Stimulated activated CD4-positive, alpha-beta T cell treated with anti-CD3 and anti-CD28 coated beads, TNF-alpha, amount 100 ng/mL, for 4 hours (primary cell): ENCODE results near the gene HDAC9.

Source experiments
- DNase-seq, 3 experiments: peaks; one replicate each; pipeline ENCODE4 v3.0.0-alpha.2; 2020; ENCODE audit warnings: low read depth in 3 of 3

Gene HDAC9

GRCh38 chr7:18780266-18780665 lies 284.7 kb downstream of the HDAC9 start:
- no peak for DNase-seq

- no peak for DNase-seq
Observed at GRCh38 chr7:18780938-18781337, 285.4 kb downstream of the HDAC9 start.

GRCh38 chr7:18786196-18786727 lies 290.7 kb downstream of the HDAC9 start:
- DNase-seq, result no peak

- DNase-seq, result no peak
Observed at GRCh38 chr7:18786796-18787195, 291.2 kb downstream of the HDAC9 start.

GRCh38 chr7:18788026-18788425 lies 292.5 kb downstream of the HDAC9 start:
- DNase-seq, result no peak

GRCh38 chr7:18792871-18793595 lies 297.5 kb downstream of the HDAC9 start:
- no peak for DNase-seq

- no peak for DNase-seq
Observed at GRCh38 chr7:18796216-18796615, 300.7 kb downstream of the HDAC9 start.

- no peak for DNase-seq
Observed at GRCh38 chr7:18798088-18798906, 302.7 kb downstream of the HDAC9 start.

- DNase-seq, result no peak
Observed at GRCh38 chr7:18799899-18800298, 304.4 kb downstream of the HDAC9 start.

GRCh38 chr7:18803923-18804322 lies 308.4 kb downstream of the HDAC9 start:
- DNase-seq, result no peak

- no peak for DNase-seq
Observed at GRCh38 chr7:18806177-18806576, 310.6 kb downstream of the HDAC9 start.

- no peak for DNase-seq
Observed at GRCh38 chr7:18808026-18808425, 312.5 kb downstream of the HDAC9 start.

- no peak for DNase-seq
Observed at GRCh38 chr7:18815261-18815960, 319.9 kb downstream of the HDAC9 start.

- no peak for DNase-seq
Observed at GRCh38 chr7:18820981-18821380, 325.4 kb downstream of the HDAC9 start.

GRCh38 chr7:18821554-18821953 lies 326.0 kb downstream of the HDAC9 start:
- DNase-seq, result no peak

- DNase-seq, result no peak
Observed at GRCh38 chr7:18824157-18824556, 328.6 kb downstream of the HDAC9 start.

- DNase-seq, result no peak
Observed at GRCh38 chr7:18828260-18828993, 332.9 kb downstream of the HDAC9 start.

- no peak for DNase-seq
Observed at GRCh38 chr7:18828994-18829857, 333.7 kb downstream of the HDAC9 start.

- DNase-seq, result no peak
Observed at GRCh38 chr7:18829858-18830285, 334.3 kb downstream of the HDAC9 start.

GRCh38 chr7:18831419-18831818 lies 335.9 kb downstream of the HDAC9 start:
- DNase-seq, result no peak

- no peak for DNase-seq
Observed at GRCh38 chr7:18831943-18832342, 336.4 kb downstream of the HDAC9 start.
